ENCODE measurements around the gene LRRC40. TPM values are rescaled to one million over a fixed set of nuclear protein-coding genes. Genes with fewer than 3 reads are reported as not detected.
"Not testable (repeated sequence)": the region's sequence is repeated elsewhere in the genome, so short reads cannot be mapped to it uniquely, and the experiment has no call there.

LRRC40 gene
- total and polyA plus RNA-seq, 3 donors from 2014 or later: 10.1 to 22.1 (median 18.2) TPM

GRCh38 chr1:70188522-70188921 is 16.9 kb downstream of the LRRC40 start:
- Histone ChIP-seq H3K4me3 (no peak overlapping the region), H3K36me3 (ENCODE audit: low read depth, missing control alignments) (no peaks in the 10 kb centered on the region), H3K27ac (no peak overlapping the region), H3K27me3 (no peaks in the 10 kb centered on the region), H3K9me3 (no peaks in the 10 kb centered on the region), H3K4me1 (no peaks in the 10 kb centered on the region)
- no peak for DNase-seq
- TF ChIP-seq, protein P1, sequence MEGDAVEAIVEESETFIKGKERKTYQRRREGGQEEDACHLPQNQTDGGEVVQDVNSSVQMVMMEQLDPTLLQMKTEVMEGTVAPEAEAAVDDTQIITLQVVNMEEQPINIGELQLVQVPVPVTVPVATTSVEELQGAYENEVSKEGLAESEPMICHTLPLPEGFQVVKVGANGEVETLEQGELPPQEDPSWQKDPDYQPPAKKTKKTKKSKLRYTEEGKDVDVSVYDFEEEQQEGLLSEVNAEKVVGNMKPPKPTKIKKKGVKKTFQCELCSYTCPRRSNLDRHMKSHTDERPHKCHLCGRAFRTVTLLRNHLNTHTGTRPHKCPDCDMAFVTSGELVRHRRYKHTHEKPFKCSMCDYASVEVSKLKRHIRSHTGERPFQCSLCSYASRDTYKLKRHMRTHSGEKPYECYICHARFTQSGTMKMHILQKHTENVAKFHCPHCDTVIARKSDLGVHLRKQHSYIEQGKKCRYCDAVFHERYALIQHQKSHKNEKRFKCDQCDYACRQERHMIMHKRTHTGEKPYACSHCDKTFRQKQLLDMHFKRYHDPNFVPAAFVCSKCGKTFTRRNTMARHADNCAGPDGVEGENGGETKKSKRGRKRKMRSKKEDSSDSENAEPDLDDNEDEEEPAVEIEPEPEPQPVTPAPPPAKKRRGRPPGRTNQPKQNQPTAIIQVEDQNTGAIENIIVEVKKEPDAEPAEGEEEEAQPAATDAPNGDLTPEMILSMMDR (IDR thresholded peaks at IDR 0.05): no peak
- TF ChIP-seq POLR2A (IDR thresholded peaks at IDR 0.05): no peak
- WGBS, 2 donors: 89 to 95% methylated on average over 2 of the region's 2 CpGs
- intact Hi-C loops (cut with DNase I; ENCODE audit: low total_unique reads): no loop called here

- intact Hi-C loops (cut with DNase I; ENCODE audit: low total_unique reads); H3K4me3 ChIP-seq; H3K36me3 ChIP-seq (ENCODE audit: low read depth, missing control alignments); H3K4me1 ChIP-seq; H3K9me3 ChIP-seq; H3K27me3 ChIP-seq; DNase-seq; H3K27ac ChIP-seq: not testable (repeated sequence)
- 93 to 94% methylated on average over 3 of the region's 3 CpGs for WGBS, 2 donors
Observed at GRCh38 chr1:70185181-70185580, 20.2 kb downstream of the LRRC40 start.

- 96 to 97% methylated on average over 1 of the region's 1 CpG for WGBS, 2 donors
- H3K4me1 ChIP-seq: no peaks in the 10 kb centered on the region
- H3K27me3 ChIP-seq: no peaks in the 10 kb centered on the region
- DNase-seq: no peak
- H3K36me3 ChIP-seq (ENCODE audit: low read depth, missing control alignments): no peaks in the 10 kb centered on the region
- TF ChIP-seq POLR2A (IDR thresholded peaks at IDR 0.05): no peak
- TF ChIP-seq, protein P1 (IDR thresholded peaks at IDR 0.05): no peak
- intact Hi-C loops (cut with DNase I; ENCODE audit: low total_unique reads): no loop called here
- H3K4me3 ChIP-seq: no peak overlapping the region
- no peaks in the 10 kb centered on the region for H3K9me3 ChIP-seq
- no peak overlapping the region for H3K27ac ChIP-seq
Observed at GRCh38 chr1:70171512-70171911, 33.9 kb downstream of the LRRC40 start.

DNA sequence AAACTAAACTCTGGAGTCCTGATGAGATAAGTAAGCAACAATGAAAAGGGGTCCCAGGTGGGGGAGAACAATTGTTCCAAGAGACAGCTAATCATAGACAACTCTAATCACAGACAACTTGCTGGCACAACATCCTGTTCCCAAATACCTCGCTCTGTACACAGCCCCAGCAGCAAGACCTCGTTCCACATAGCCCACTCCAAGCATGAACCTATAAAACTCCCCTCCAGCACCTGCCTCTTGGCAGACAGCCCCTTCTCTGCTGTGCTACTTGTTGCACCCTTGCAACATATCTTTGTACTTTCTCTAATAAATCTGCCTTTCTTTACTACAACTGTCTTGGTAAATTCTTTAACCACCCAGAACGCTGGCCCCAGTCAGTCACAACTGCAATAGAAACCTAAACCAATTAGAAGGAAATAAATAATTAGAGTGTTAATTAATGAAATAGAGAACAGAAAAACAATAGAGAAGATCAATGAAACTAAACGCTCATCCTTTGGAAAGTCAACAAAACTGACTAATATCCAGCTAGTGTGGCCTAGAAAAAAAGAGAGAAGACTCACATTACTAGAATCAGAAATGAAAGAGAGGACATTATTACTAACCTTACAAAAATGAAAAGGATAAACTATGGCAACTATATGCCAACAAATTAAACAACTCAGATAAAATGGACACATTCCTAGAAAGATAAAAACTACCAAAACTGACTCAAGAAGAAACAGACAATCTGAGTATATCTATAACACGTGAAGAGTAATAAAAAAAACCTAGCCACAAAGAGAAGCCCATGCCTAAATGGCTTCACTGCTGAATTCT is 36.1 kb downstream of the LRRC40 start:
- DNase-seq: no peak
- Histone ChIP-seq H3K4me3 (no peak overlapping the region), H3K4me1 (no peaks in the 10 kb centered on the region), H3K36me3 (ENCODE audit: low read depth, missing control alignments) (no peaks in the 10 kb centered on the region), H3K9me3 (no peaks in the 10 kb centered on the region), H3K27me3 (no peaks in the 10 kb centered on the region), H3K27ac (no peak overlapping the region)
- WGBS, 2 donors: 72 to 80% methylated on average over 5 of the region's 5 CpGs
- intact Hi-C loops (cut with DNase I; ENCODE audit: low total_unique reads): no loop called here
- TF ChIP-seq POLR2A (IDR thresholded peaks at IDR 0.05): no peak
- TF ChIP-seq, protein P1 (IDR thresholded peaks at IDR 0.05): no peak

DNA sequence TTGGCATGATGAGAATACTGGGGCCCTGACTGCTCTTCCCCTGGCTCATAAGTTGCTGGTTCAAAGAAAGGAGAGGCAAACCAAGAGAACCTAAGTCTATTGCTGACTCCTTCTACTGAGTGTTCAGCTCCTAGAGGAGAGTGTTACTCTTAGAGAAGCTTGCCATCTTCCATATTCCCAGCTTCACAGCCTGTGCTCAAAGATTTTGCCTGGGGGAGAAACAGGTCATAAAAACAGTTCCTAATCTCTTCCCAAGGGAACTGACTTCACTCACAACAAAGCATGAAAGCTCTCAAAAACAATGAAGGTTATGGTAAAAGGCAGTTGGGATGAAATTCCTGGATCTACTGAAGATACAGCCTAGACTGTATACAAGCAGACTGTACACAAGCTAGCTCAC is 37.1 kb downstream of the LRRC40 start:
- no peak overlapping the region for H3K4me3 ChIP-seq
- no peaks in the 10 kb centered on the region for H3K27me3 ChIP-seq
- no peaks in the 10 kb centered on the region for H3K9me3 ChIP-seq
- intact Hi-C loops (cut with DNase I; ENCODE audit: low total_unique reads): no loop called here
- TF ChIP-seq POLR2A (IDR thresholded peaks at IDR 0.05): no peak
- TF ChIP-seq, protein P1 (IDR thresholded peaks at IDR 0.05): no peak
- DNase-seq: no peak
- no peaks in the 10 kb centered on the region for H3K4me1 ChIP-seq
- H3K36me3 ChIP-seq (ENCODE audit: low read depth, missing control alignments): no peaks in the 10 kb centered on the region
- H3K27ac ChIP-seq: no peak overlapping the region

Data from testis (tissue), 3 donors.